Measurements from ENCODE around the gene UPK3A.
"Not testable (repeated sequence)": the region's sequence is repeated elsewhere in the genome, so short reads cannot be mapped to it uniquely, and the experiment has no call there.

Gene UPK3A

GRCh38 chr22:45265535-45265934 lies 19.2 kb upstream of the UPK3A start:
- Mint-ChIP-seq H3K36me3 (ENCODE audit: low read depth) (no peaks in the 10 kb centered on the region), H3K4me1 (peaks cover 26% of the 10 kb centered on the region), H3K9me3 (no peaks in the 10 kb centered on the region), H3K27ac (no peak overlapping the region), H3K27me3 (peaks cover 17% of the 10 kb centered on the region), H3K4me3 (no peak overlapping the region)
- ATAC-seq (no peak), DNase-seq (no peak)

GRCh38 chr22:45268167-45268957 lies 16.4 kb upstream of the UPK3A start:
- Mint-ChIP-seq H3K4me3 (peak overlapping the region; percentile 68), H3K27ac (no peak overlapping the region), H3K4me1 (peaks cover 20% of the 10 kb centered on the region), H3K9me3 (no peaks in the 10 kb centered on the region), H3K36me3 (ENCODE audit: low read depth) (no peaks in the 10 kb centered on the region), H3K27me3 (peaks cover 22% of the 10 kb centered on the region)
- ATAC-seq (no peak), DNase-seq (no peak)

DNA sequence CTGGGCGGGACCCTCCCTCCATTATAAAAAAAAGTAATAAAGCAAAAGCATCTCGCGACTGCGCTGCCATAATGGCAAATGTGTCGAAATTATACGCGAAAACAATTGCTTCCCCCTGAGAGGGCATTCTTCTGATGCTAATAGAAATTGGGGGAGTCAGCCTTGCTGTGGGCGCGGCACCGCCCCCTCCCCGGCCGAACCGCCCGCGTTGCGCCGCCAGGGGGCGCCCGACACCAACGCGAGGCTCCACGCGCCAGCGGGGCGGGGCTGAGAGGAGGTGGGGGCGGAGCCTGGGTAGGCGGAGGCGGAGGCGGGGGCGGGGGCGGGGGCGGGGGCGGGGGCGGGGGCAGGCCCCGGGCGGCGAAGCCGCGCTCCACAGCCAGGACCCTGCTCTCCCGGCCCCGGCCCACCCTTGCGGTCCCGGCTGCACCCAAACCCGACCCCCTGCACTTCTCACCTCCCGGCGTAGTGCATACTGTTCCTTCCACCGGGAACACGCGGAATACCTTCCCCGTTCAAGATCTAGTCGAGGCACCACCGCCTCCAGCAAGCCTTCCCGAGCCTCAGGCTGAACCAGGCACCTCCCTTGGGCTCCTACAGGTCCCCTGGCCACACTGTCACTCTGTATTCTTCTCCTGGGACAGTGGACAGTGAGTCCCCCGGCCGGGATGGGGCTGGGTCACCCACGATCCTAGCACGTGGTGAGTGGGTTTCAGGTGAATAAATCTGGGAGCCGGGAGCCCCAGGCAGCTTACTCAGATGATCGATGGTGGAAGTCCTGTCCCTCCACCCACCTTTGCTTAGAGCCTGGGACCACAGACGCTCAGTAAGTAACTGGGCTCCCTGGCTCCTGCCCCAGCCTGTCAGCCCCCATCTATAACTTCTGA lies 15.5 kb upstream of the UPK3A start:
- Mint-ChIP-seq H3K36me3 (ENCODE audit: low read depth) (no peaks in the 10 kb centered on the region), H3K4me1 (peaks cover 13% of the 10 kb centered on the region), H3K4me3 (peak overlapping the region; percentile 72), H3K27me3 (peaks cover 17% of the 10 kb centered on the region), H3K9me3 (no peaks in the 10 kb centered on the region), H3K27ac (no peak overlapping the region)
- peak; percentile 76 for ATAC-seq
- peak; percentile 89 for DNase-seq

GRCh38 chr22:45270095-45271020 lies 14.4 kb upstream of the UPK3A start:
- Mint-ChIP-seq H3K36me3 (ENCODE audit: low read depth) (no peaks in the 10 kb centered on the region), H3K9me3 (no peaks in the 10 kb centered on the region), H3K27me3 (peaks cover 17% of the 10 kb centered on the region), H3K27ac (no peak overlapping the region), H3K4me3 (peak overlapping the region; percentile 22), H3K4me1 (peaks cover 13% of the 10 kb centered on the region)
- DNase-seq: no peak
- ATAC-seq: no peak

- H3K36me3 Mint-ChIP-seq (ENCODE audit: low read depth): no peaks in the 10 kb centered on the region
- no peak for DNase-seq
- no peak overlapping the region for H3K4me3 Mint-ChIP-seq
- ATAC-seq: no peak
- peaks cover 19% of the 10 kb centered on the region for H3K27me3 Mint-ChIP-seq
- H3K27ac Mint-ChIP-seq: no peak overlapping the region
- H3K9me3 Mint-ChIP-seq: no peaks in the 10 kb centered on the region
- peaks cover 13% of the 10 kb centered on the region for H3K4me1 Mint-ChIP-seq
These were observed 13.0 kb upstream of the UPK3A start for GRCh38 chr22:45271667-45272201.

GRCh38 chr22:45272498-45272897 lies 12.3 kb upstream of the UPK3A start:
- Mint-ChIP-seq H3K27me3 (peaks cover 19% of the 10 kb centered on the region), H3K36me3 (ENCODE audit: low read depth) (no peaks in the 10 kb centered on the region), H3K4me3 (no peak overlapping the region), H3K27ac (no peak overlapping the region), H3K4me1 (peaks cover 13% of the 10 kb centered on the region), H3K9me3 (no peaks in the 10 kb centered on the region)
- ATAC-seq: no peak
- DNase-seq: no peak

DNA sequence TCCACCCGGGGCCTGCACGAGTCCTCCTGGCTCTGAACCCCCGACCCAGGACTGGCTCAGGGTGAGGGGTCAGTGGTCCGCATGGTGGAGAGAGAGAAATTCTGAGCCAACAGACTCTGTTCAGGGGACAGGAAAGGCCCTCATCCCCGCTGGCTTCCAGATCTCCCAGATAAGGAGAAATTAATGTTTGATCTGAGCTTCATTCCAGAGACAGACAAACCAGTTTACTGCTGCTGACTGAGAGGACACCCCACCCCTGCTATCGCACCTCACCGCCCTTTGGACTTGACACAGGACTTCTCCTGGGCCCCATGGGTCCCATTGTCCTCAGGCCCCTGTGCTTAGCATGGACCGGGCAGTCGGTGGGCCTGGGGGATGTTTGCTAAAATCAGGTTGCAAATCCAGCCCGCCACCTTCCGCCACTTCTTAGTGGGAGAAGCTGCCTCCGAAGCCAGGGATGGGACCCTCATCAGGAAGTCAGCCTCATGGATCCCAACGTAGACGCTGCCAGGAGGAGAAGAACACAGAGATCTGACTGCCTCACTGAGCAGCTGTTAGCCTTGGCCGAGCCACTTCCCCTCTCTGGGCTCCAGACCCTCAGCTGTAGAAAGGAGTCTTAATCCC lies 11.2 kb upstream of the UPK3A start:
- no peak overlapping the region for H3K27ac Mint-ChIP-seq
- peaks cover 19% of the 10 kb centered on the region for H3K27me3 Mint-ChIP-seq
- no peak overlapping the region for H3K4me3 Mint-ChIP-seq
- DNase-seq: no peak
- H3K36me3 Mint-ChIP-seq (ENCODE audit: low read depth): no peaks in the 10 kb centered on the region
- ATAC-seq: no peak
- no peaks in the 10 kb centered on the region for H3K9me3 Mint-ChIP-seq
- peaks cover 12% of the 10 kb centered on the region for H3K4me1 Mint-ChIP-seq

DNA sequence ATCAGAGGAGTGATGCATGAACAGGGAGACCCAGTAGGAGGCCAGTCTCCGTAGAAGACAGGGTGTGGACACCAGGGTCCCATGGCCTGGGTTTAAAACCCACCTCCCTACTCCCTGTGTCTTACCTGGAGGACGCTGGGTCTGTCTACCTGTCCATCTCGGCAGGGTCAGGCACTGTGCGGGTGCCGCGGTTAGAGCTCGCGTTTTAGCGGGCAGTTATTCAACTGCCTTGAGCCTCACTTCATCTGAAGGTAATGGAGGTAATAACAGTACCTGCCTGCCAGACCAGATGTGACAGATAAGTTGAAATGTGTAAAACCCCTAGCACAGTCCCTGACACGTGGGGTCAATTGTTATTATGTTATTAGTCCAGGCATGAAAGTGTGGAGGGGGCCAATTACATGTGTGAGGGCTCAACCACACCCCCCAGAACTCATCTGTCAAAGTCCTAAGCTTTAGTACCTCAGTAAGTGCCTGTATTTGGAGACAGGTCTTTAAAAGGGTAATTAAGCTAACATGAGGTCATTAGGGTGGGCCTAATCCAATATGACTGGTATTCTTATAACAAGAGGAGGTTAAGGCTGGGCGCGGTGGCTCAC lies 8.1 kb upstream of the UPK3A start:
- DNase-seq: no peak
- H3K9me3 Mint-ChIP-seq: no peaks in the 10 kb centered on the region
- no peak for ATAC-seq
- H3K4me1 Mint-ChIP-seq: peaks cover 20% of the 10 kb centered on the region
- H3K27me3 Mint-ChIP-seq: peaks cover 2% of the 10 kb centered on the region
- H3K27ac Mint-ChIP-seq: no peak overlapping the region
- no peak overlapping the region for H3K4me3 Mint-ChIP-seq
- no peaks in the 10 kb centered on the region for H3K36me3 Mint-ChIP-seq (ENCODE audit: low read depth)

GRCh38 chr22:45277720-45278119 lies 7.0 kb upstream of the UPK3A start:
- H3K4me1 Mint-ChIP-seq: peaks cover 20% of the 10 kb centered on the region
- H3K27ac Mint-ChIP-seq; ATAC-seq; H3K36me3 Mint-ChIP-seq (ENCODE audit: low read depth); H3K9me3 Mint-ChIP-seq; H3K4me3 Mint-ChIP-seq; DNase-seq: not testable (repeated sequence)
- H3K27me3 Mint-ChIP-seq: peaks cover 11% of the 10 kb centered on the region

DNA sequence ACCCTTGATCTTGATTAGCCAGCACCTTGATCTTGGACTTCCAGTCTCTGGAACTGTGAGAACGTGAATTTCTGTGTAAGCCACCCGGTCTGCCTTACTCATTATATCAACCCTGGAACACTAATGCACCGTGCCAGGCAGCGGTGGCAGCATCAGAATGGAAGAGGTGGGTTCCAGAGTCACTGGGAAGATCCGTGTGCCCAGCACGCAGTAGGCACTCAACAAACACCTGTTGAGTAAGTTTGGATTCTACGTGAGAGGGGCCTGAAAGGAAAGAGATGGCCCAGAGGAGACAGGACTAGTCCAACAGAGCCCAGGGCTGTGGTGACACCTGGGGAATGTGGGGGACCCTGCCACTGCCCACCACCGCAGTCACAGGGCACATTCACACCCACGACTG lies 6.6 kb upstream of the UPK3A start:
- H3K9me3 Mint-ChIP-seq: no peaks in the 10 kb centered on the region
- no peak overlapping the region for H3K4me3 Mint-ChIP-seq
- no peak overlapping the region for H3K27ac Mint-ChIP-seq
- DNase-seq (no peak), ATAC-seq (no peak)
- peaks cover 20% of the 10 kb centered on the region for H3K4me1 Mint-ChIP-seq
- H3K36me3 Mint-ChIP-seq (ENCODE audit: low read depth): no peaks in the 10 kb centered on the region
- H3K27me3 Mint-ChIP-seq: peaks cover 12% of the 10 kb centered on the region

GRCh38 chr22:45280587-45280980 lies 4.2 kb upstream of the UPK3A start:
- no peak overlapping the region for H3K27ac Mint-ChIP-seq
- no peaks in the 10 kb centered on the region for H3K9me3 Mint-ChIP-seq
- no peaks in the 10 kb centered on the region for H3K36me3 Mint-ChIP-seq (ENCODE audit: low read depth)
- H3K27me3 Mint-ChIP-seq: peaks cover 30% of the 10 kb centered on the region
- ATAC-seq: no peak
- no peak for DNase-seq
- H3K4me1 Mint-ChIP-seq: peaks cover 24% of the 10 kb centered on the region
- H3K4me3 Mint-ChIP-seq: no peak overlapping the region

DNA sequence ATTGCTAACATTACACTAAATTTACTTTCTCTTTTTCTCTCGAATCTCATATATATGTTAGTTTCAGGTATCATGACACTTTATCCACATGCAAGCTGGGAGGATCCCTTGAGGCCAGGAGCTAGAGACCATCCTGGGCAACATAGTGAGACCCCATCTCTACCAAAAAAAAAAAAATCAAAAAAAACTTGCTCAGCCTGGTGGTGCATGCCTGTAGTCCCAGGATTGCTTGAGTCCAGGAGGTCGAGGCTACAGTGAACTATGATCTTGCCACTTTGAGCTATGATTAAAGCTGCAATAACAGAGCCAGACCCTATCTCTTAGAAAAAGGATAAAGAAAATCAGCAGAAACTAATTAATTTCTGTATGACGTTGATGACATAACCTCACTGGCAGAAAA lies 3.7 kb upstream of the UPK3A start:
- Mint-ChIP-seq H3K36me3 (ENCODE audit: low read depth) (no peaks in the 10 kb centered on the region), H3K4me1 (peaks cover 24% of the 10 kb centered on the region), H3K27ac (no peak overlapping the region), H3K4me3 (no peak overlapping the region), H3K27me3 (peaks cover 28% of the 10 kb centered on the region), H3K9me3 (no peaks in the 10 kb centered on the region)
- no peak for DNase-seq
- no peak for ATAC-seq

- DNase-seq: no peak
- Mint-ChIP-seq H3K4me3 (no peak overlapping the region), H3K27ac (no peak overlapping the region), H3K9me3 (no peaks in the 10 kb centered on the region), H3K4me1 (peaks cover 20% of the 10 kb centered on the region), H3K36me3 (ENCODE audit: low read depth) (no peaks in the 10 kb centered on the region), H3K27me3 (peaks cover 28% of the 10 kb centered on the region)
- no peak for ATAC-seq
These were observed 712 bp downstream of the UPK3A start for GRCh38 chr22:45285263-45286058.
